WI38 (cell line): ENCODE data around the gene IL2RG.

Experiments
- H3K4me3 ChIP-seq: 2 replicates; pipeline ENCODE4 v1.5.1; 2011; ENCODE audit warnings: low read depth, mild to moderate bottlenecking, control low read depth, low read length
- CTCF ChIP-seq: IDR thresholded peaks from 2 replicates; pipeline ENCODE4 v1.5.1; 2012; ENCODE audit warnings: low read depth, mild to moderate bottlenecking, control low read depth, low read length

The IL2RG gene

DNA sequence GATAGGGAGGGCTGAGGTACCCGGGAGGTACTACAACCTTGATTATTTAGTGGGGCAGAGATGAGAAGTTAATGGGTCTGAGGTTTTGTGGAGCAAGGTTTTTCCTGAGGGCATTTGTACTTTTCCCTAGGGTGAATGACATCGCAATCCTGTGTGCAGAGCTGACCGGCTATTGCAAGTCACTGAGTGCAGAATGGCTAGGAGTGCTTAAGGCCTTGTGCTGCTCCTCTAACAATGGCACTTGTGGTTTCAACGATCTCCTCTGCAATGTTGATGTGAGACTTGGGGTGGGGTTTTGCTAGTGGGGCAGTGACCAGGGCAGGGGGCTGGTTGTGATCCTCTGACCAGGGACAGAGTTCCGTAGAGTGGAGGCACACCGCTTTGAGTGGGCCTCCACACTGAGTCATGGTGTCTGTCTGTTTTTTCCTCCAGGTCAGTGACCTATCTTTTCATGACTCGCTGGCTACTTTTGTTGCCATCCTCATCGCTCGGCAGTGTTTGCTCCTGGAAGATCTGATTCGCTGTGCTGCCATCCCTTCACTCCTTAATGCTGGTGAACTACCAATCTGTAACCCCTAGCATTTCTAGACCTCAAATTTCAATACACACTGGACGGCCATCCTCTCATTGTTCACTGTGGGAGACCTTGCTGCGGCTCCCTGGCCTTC is 16.9 kb upstream of the IL2RG start:
- no peak for TF ChIP-seq CTCF
- H3K4me3 ChIP-seq = no peak overlapping the region

GRCh38 chrX:71118985-71119535 is 7.7 kb upstream of the IL2RG start:
- peak overlapping the region; percentile 55 for H3K4me3 ChIP-seq
- TF ChIP-seq CTCF = no peak

- peak within 1 kb of the TSS; percentile 55 for H3K4me3 ChIP-seq
Observed at GRCh38 chrX:71118032-71118984, 6.9 kb upstream of the IL2RG start, which contains the start of gene MED12. Gene MED12, plus strand, starts transcription at chrX:71118596. Its CDS starts 159 bp downstream, at chrX:71118755.

DNA sequence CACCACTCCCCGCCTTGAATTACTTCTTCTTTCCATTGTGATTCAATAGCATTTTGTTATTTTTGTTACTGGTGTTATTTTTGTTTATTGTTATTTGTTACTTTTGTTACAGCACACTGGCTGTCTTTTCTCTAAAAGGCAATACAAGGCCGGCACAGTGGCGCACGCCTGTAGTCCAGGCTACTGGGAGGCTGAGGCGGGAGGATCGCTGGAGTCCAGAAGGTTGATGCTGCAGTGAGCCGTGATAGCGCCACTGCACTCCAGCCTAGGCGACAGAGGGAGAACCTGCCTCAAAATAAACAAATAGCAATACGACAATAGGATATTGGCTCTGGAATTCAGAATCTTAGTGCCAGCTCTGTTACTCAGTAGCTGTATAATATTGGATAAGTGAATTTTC is 6.0 kb upstream of the IL2RG start:
- H3K4me3 ChIP-seq = no peak overlapping the region
- TF ChIP-seq CTCF = no peak

More at GRCh38 chrX:71118032-71118984, 6.9 kb upstream of the IL2RG start, which contains the start of gene MED12:
- TF ChIP-seq CTCF = no peak

- no peak overlapping the region for H3K4me3 ChIP-seq
- no peak for TF ChIP-seq CTCF
Observed at GRCh38 chrX:71111921-71112431, 599 bp upstream of the IL2RG start.

DNA sequence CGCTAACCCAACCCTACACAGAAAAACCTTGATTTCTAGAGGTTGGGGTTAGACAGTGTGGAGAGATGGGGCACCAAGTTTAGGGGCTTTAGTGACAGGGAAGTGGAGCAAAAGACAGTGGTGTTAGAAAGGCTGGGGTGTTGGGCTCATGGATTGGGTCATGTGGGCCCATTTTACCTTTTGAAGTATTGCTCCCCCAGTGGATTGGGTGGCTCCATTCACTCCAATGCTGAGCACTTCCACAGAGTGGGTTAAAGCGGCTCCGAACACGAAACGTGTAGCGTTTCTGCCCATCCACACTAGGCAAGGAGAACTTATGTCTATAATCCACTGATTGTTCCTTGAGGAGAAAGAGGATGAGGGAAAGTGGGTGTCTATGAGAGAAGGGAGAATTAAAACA is 2.3 kb downstream of the IL2RG start:
- H3K4me3 ChIP-seq = no peak overlapping the region
- TF ChIP-seq CTCF = no peak
